H1 (cell line): ENCODE results near the gene TPST2. TPM values are rescaled to one million over a fixed set of nuclear protein-coding genes. Genes with fewer than 3 reads are reported as not detected.

Experiments
- CTCF ChIA-PET: fragments of 300-600 bp; sonication (Branson Sonifier 250); formaldehyde crosslinking; loops from one replicate; lab custom pipeline; 2021; ENCODE audit not compliant: partially characterized antibody; lab: Charles Lee
- POLR2A ChIA-PET: fragments of 300-600 bp; sonication (Branson Sonifier 250); formaldehyde crosslinking; loops from one replicate; lab custom pipeline; 2021; ENCODE audit warnings: inconsistent platforms; ENCODE audit not compliant: partially characterized antibody; lab: Charles Lee
- DNase-seq, 2 experiments: peaks; one replicate each; pipeline versions ENCODE4 v3.0.0 to v3.0.0-alpha.2; 2010 to 2022; ENCODE audit warnings: low spot score in 2 of 2, low read depth in 1 of 2, mixed read lengths in 1 of 2
- FAIRE-seq: peaks from 2 replicates; lab custom pipeline; 2011; peaks lifted over from hg19 to GRCh38; lab: Jason Lieb, UNC
- H2AFZ ChIP-seq: 2 replicates; pipeline ENCODE4 v1.8.1; 2012; ENCODE audit warnings: low read length, inconsistent platforms
- H2AK5ac ChIP-seq: 2 replicates; pipeline ENCODE4 v1.6.1; 2013; ENCODE audit warnings: low read depth, low read length
- H2BK120ac ChIP-seq: replicated peaks from 2 replicates; pipeline ENCODE3; 2013; ENCODE audit warnings: low read depth, low read length, inconsistent platforms
- H2BK12ac ChIP-seq: 2 replicates; pipeline ENCODE4 v1.6.1; 2013; ENCODE audit warnings: low read depth, low read length
- H2BK15ac ChIP-seq: 2 replicates; pipeline ENCODE4 v1.6.1; 2013; ENCODE audit warnings: low read length
- H2BK20ac ChIP-seq: 2 replicates; pipeline ENCODE4 v1.6.1; 2013; ENCODE audit warnings: low read length
- H2BK5ac ChIP-seq: 2 replicates; pipeline ENCODE4 v1.6.1; 2013; ENCODE audit warnings: low read depth, low read length
- H3K14ac ChIP-seq: 2 replicates; pipeline ENCODE4 v1.6.1; 2013; ENCODE audit warnings: inconsistent platforms; ENCODE audit not compliant: insufficient read length
- H3K18ac ChIP-seq: 2 replicates; pipeline ENCODE4 v1.6.1; 2013; ENCODE audit warnings: low read length; ENCODE audit errors: extremely low read depth
- H3K23ac ChIP-seq: 2 replicates; pipeline ENCODE4 v1.6.1; 2013; ENCODE audit warnings: inconsistent platforms; ENCODE audit not compliant: insufficient read length
- H3K23me2 ChIP-seq: 2 replicates; pipeline ENCODE4 v1.6.1; 2013; ENCODE audit warnings: low read depth, low read length
- H3K27ac ChIP-seq: 2 replicates; pipeline ENCODE4 v1.6.1; 2011; ENCODE audit warnings: low read depth, low read length, inconsistent platforms
- H3K27me3 ChIP-seq, 4 experiments: replicated peaks in 1 of 4; 1 replicate in 1 of 4; 2 replicates in 3 of 4; pipeline versions ENCODE4 v1.6.1 to v1.8.1; 2011 to 2013; ENCODE audit warnings: low read length in 3 of 4, mild to moderate bottlenecking in 3 of 4, inconsistent platforms in 2 of 4, mixed read lengths in 2 of 4, moderate library complexity in 1 of 4; ENCODE audit not compliant: control insufficient read depth in 3 of 4, insufficient read depth in 3 of 4; ENCODE audit errors: extremely low read depth in 1 of 4
- H3K36me3 ChIP-seq, 4 experiments: 2 replicates each; pipeline versions ENCODE4 v1.6.1 to v1.8.1; 2011 to 2013; ENCODE audit warnings: mild to moderate bottlenecking in 4 of 4, low read length in 3 of 4, moderate library complexity in 2 of 4, control low read depth in 1 of 4, inconsistent platforms in 1 of 4; ENCODE audit not compliant: insufficient read depth in 4 of 4, control insufficient read depth in 2 of 4
- H3K4ac ChIP-seq: replicated peaks from 2 replicates; pipeline ENCODE3; 2013; ENCODE audit warnings: low read length, low read depth, mixed read lengths, inconsistent platforms; ENCODE audit not compliant: insufficient read length
- H3K4me1 ChIP-seq, 4 experiments: replicated peaks in 1 of 4; 1 replicate in 1 of 4; 2 replicates in 3 of 4; pipeline versions ENCODE4 v1.6.1 to v1.8.1; 2011 to 2013; ENCODE audit warnings: low read length in 3 of 4, inconsistent platforms in 2 of 4, mixed read lengths in 1 of 4; ENCODE audit not compliant: insufficient read depth in 4 of 4, control insufficient read depth in 3 of 4
- H3K4me2 ChIP-seq, 2 experiments: 2 replicates each; pipeline versions ENCODE4 v1.6.1 to v1.8.1; 2011 to 2013; ENCODE audit warnings: low read depth in 2 of 2, low read length in 2 of 2, control low read depth in 1 of 2, inconsistent platforms in 1 of 2, mild to moderate bottlenecking in 1 of 2; ENCODE audit not compliant: insufficient read depth in 1 of 2
- H3K4me3 ChIP-seq, 4 experiments: fragments of 200-600, 300-600 bp in 1 of 4; sonication (generic), shearing (Covaris generic), sonication (Bioruptor Twin) in 1 of 4; 2 replicates each; pipeline versions ENCODE4 v1.5.1 to v1.8.1; 2011 to 2016; ENCODE audit warnings: low read length in 4 of 4, low read depth in 3 of 4, control low read depth in 2 of 4, inconsistent platforms in 2 of 4, mild to moderate bottlenecking in 2 of 4, mixed read lengths in 1 of 4, moderate library complexity in 1 of 4; ENCODE audit not compliant: insufficient read depth in 2 of 4; ENCODE audit errors: extremely low read depth in 1 of 4
- H3K56ac ChIP-seq: replicated peaks from 2 replicates; pipeline ENCODE3; 2013; ENCODE audit warnings: low read depth, mild to moderate bottlenecking, mixed read lengths, low read length, inconsistent platforms; ENCODE audit not compliant: insufficient read length
- H3K79me1 ChIP-seq: 2 replicates; pipeline ENCODE4 v1.6.1; 2013; ENCODE audit warnings: low read depth, low read length, control low read depth
- H3K79me2 ChIP-seq, 2 experiments: 2 replicates each; pipeline versions ENCODE4 v1.6.1 to v1.8.1; 2012 to 2013; ENCODE audit warnings: low read length in 2 of 2, mild to moderate bottlenecking in 2 of 2, inconsistent platforms in 1 of 2; ENCODE audit not compliant: insufficient read depth in 2 of 2, control insufficient read depth in 1 of 2
- H3K9ac ChIP-seq, 4 experiments: replicated peaks in 1 of 4; 1 replicate in 1 of 4; 2 replicates in 3 of 4; pipeline versions ENCODE4 v1.6.1 to v1.8.1; 2011 to 2013; ENCODE audit warnings: low read depth in 3 of 4, low read length in 3 of 4, control low read depth in 2 of 4, mild to moderate bottlenecking in 2 of 4, moderate library complexity in 2 of 4, inconsistent platforms in 1 of 4; ENCODE audit errors: extremely low read depth in 1 of 4
- H3K9me3 ChIP-seq, 2 experiments: 2 replicates each; pipeline versions ENCODE4 v1.6.1 to v1.8.1; 2012 to 2013; ENCODE audit warnings: mild to moderate bottlenecking in 2 of 2, moderate library complexity in 2 of 2, control low read depth in 1 of 2, inconsistent platforms in 1 of 2, low read depth in 1 of 2, low read length in 1 of 2, mixed read lengths in 1 of 2; ENCODE audit not compliant: insufficient read depth in 2 of 2
- H4K20me1 ChIP-seq, 2 experiments: replicated peaks in 1 of 2; 2 replicates each; pipeline versions ENCODE3 to v1.8.1; 2011 to 2013; ENCODE audit warnings: inconsistent platforms in 2 of 2, low read length in 2 of 2, mild to moderate bottlenecking in 1 of 2; ENCODE audit not compliant: insufficient read depth in 2 of 2, control insufficient read depth in 1 of 2
- H4K5ac ChIP-seq: 2 replicates; pipeline ENCODE4 v1.6.1; 2013; ENCODE audit warnings: low read length, low read depth, mixed read lengths, inconsistent platforms; ENCODE audit not compliant: insufficient read length
- H4K8ac ChIP-seq: 2 replicates; pipeline ENCODE4 v1.8.0; 2013; ENCODE audit warnings: mild to moderate bottlenecking, moderate library complexity, low read length, inconsistent platforms; ENCODE audit not compliant: insufficient read depth; ENCODE audit errors: extremely low read depth
- H4K91ac ChIP-seq: replicated peaks from 2 replicates; pipeline ENCODE3; 2013; ENCODE audit warnings: low read length, mixed read lengths, inconsistent platforms; ENCODE audit not compliant: insufficient read length
- CHD2 ChIP-seq: IDR thresholded peaks from 2 replicates; pipeline ENCODE4 v1.6.1; 2012; ENCODE audit warnings: low read length, improper control_type of control experiment
- CTBP2 ChIP-seq: IDR thresholded peaks from 2 replicates; pipeline ENCODE4 v1.7.0; 2011; ENCODE audit warnings: borderline replicate concordance, mild to moderate bottlenecking, moderate library complexity, mixed read lengths, low read length; ENCODE audit not compliant: insufficient read depth, insufficient read length
- JUN ChIP-seq: IDR thresholded peaks from 2 replicates; pipeline ENCODE4 v1.6.1; 2011; ENCODE audit warnings: low read depth, mild to moderate bottlenecking, improper control_type of control experiment, low read length
- POU5F1 ChIP-seq: IDR thresholded peaks from 2 replicates; pipeline ENCODE4 v1.6.1; 2011; ENCODE audit warnings: low read depth, mild to moderate bottlenecking, low read length, moderate library complexity
- RBBP5 ChIP-seq: IDR thresholded peaks from 2 replicates; pipeline ENCODE4 v1.7.1; 2012; ENCODE audit warnings: low read depth, mild to moderate bottlenecking, inconsistent platforms, low read length, moderate library complexity, borderline replicate concordance
- RXRA ChIP-seq: IDR thresholded peaks from 2 replicates; pipeline ENCODE4 v1.6.1; 2011; ENCODE audit warnings: low read depth, mild to moderate bottlenecking, low read length, moderate library complexity; ENCODE audit not compliant: insufficient read depth
- WGBS, 2 experiments: shearing (Covaris generic) in 1 of 2; methylation state at CpG; one replicate each; pipeline versions ENCODE4 v1.1.6 to v1.1.7; 2013 to 2015; ENCODE audit warnings: low lambda C conversion rate in 2 of 2, mixed read lengths in 2 of 2, inconsistent platforms in 1 of 2, low coverage in 1 of 2, missing lambda C conversion rate in 1 of 2; ENCODE audit not compliant: insufficient replicate concordance in 2 of 2, insufficient coverage in 1 of 2, insufficient read length in 1 of 2; ENCODE audit errors: extremely low coverage in 1 of 2, missing lambda C conversion rate in 1 of 2; 5-methylcytosine and 5-hydroxymethylcytosine counted together
- polyA plus RNA-seq, 7 experiments: library from polyadenylated mRNA; depleted of rRNA in 3 of 7; stranded (reverse) in 5 of 7; unstranded in 2 of 7; fragments of >200 nt in 5 of 7; fragments of 200-250 nt in 2 of 7; gene quantifications; 1 replicate in 5 of 7; 2 replicates in 1 of 7; 4 replicates in 1 of 7; pipeline versions ENCODE4 v1.2.1 to v1.2.3, GENCODE V29; 2011 to 2013; ENCODE audit warnings: missing spikeins in 2 of 7, mixed read lengths in 2 of 7
- total RNA-seq: library from RNA; stranded (reverse); fragmentation: NEBNext Ultra II Directional; extraction: Animal tissue kit (Norgen Biotek cat#: 25700); gene quantifications from 2 replicates; pipeline ENCODE4 v1.2.1, GENCODE V29; 2021
- TF ChIP-seq, protein P1 (sequence below): IDR thresholded peaks from 2 replicates; pipeline ENCODE4 v1.6.1; 2012; ENCODE audit warnings: low read length, inconsistent platforms

The TPST2 gene
- total and polyA plus RNA-seq, 2 of the 8 experiments (the other 6 are each of a cell fraction or from before 2014, with no cell fraction given), result 58.8 to 143 TPM

DNA sequence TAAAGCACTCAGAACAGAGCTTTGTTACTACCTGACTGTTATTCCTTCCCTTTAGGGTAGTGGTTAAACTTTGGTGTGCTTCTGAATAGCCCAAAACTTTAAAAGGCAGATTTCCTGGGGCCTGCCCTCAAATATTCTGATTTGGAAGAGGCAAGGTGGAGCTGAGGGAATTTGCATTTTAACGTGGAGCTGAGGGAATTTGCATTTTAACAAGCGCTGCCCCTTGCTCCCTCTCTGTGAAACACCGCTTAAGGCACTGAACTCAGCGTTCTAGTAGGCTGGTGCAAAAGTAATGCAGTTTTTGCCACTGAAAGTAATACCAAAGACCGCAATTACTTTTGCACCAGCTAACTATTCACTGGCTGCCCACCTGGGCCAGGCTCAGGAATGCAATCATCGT, 35.0 kb downstream of the TPST2 start:
- Histone ChIP-seq H3K23me2 (no peaks in the 10 kb centered on the region), H3K27ac (peak overlapping the region; percentile 53; the same call in 1 of the 2 replicates), H2BK12ac (peak overlapping the region; percentile 28; the same call in 1 of the 2 replicates), H3K79me2 (peaks cover 9 to 78% of the 10 kb centered on the region in 2 experiments), H3K9me3 (no peaks in the 10 kb centered on the region), H3K14ac (no peak overlapping the region), H4K20me1 (peaks cover 5 to 6% of the 10 kb centered on the region in 2 experiments), H2BK5ac (0 out of 2 replicates have a peak overlapping the region, but pooled peaks have one; percentile 50), H4K5ac (peak overlapping the region; percentile 14), H3K36me3 (no peaks in the 10 kb centered on the region), H3K18ac (peak overlapping the region; percentile 61; the same call in 1 of the 2 replicates), H2BK120ac (no peak overlapping the region), H3K4me2 (peak overlapping the region; percentile 40 to 59), H4K91ac (peak overlapping the region; percentile 67), H3K4me3 (peak overlapping the region in 1 of 4 experiments; percentile 21; a peak in 1 of 8 replicates), H2AK5ac (0 out of 2 replicates have a peak overlapping the region, but pooled peaks have one; percentile 29), H3K9ac (no peak overlapping the region), H3K79me1 (peaks cover 16% of the 10 kb centered on the region), H2BK15ac (peak overlapping the region; percentile 4; the same call in 1 of the 2 replicates), H2BK20ac (peak overlapping the region; percentile 63; the same call in 1 of the 2 replicates), H3K56ac (no peak overlapping the region), H3K4me1 (peaks cover 20 to 41% (median 29%) of the 10 kb centered on the region in 4 experiments), H3K27me3 (no peaks in the 10 kb centered on the region), H4K8ac (no peak overlapping the region), H3K23ac (no peak overlapping the region), H2AFZ (no peak overlapping the region), H3K4ac (peak overlapping the region; percentile 29)
- ChIA-PET CTCF (interaction anchor here (0.9 to 1.7 kb wide), 8 partner anchors 9 to 111 kb away, joined by 3 to 8 read pairs (median 4); no protein-coding TSS in a partner anchor), POLR2A (interaction anchor here (0.6 to 2.5 kb wide), 14 partner anchors 10 to 196 kb away, joined by 3 to 17 read pairs (median 3); partner anchors contain the start of genes CRYBB1, TFIP11 and TPST2)
- FAIRE-seq (peak; percentile 66), DNase-seq (peak in 1 of 2 experiments; percentile 46)
- 26% methylated on average over 6 of the region's 6 CpGs; no CpG with 5 or more reads in 1 of the 2 experiments for WGBS, 2 experiments
- TF ChIP-seq, protein P1, sequence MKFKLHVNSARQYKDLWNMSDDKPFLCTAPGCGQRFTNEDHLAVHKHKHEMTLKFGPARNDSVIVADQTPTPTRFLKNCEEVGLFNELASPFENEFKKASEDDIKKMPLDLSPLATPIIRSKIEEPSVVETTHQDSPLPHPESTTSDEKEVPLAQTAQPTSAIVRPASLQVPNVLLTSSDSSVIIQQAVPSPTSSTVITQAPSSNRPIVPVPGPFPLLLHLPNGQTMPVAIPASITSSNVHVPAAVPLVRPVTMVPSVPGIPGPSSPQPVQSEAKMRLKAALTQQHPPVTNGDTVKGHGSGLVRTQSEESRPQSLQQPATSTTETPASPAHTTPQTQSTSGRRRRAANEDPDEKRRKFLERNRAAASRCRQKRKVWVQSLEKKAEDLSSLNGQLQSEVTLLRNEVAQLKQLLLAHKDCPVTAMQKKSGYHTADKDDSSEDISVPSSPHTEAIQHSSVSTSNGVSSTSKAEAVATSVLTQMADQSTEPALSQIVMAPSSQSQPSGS, result no peak
- TF ChIP-seq CHD2, result no peak
- TF ChIP-seq POU5F1, result no peak
- no peak for TF ChIP-seq CTBP2
- TF ChIP-seq RBBP5, result no peak
- no peak for TF ChIP-seq RXRA
- no peak for TF ChIP-seq JUN
